OCI-LY7 (cell line): Measurements from ENCODE around the gene CLEC20A. TPM values are rescaled to one million over a fixed set of nuclear protein-coding genes. Genes with fewer than 3 reads are reported as not detected.

ENCODE experiments used
- BruUV-seq: library from RNA; stranded (reverse); fragments of 400-500 nt; replicated peaks from 2 replicates; lab custom pipeline; 2021; lab: Mats Ljungman, UMichigan
- CTCF ChIA-PET: fragments of 300-600 bp; sonication (Branson Sonifier 250); formaldehyde crosslinking; loops from one replicate; lab custom pipeline; 2022; ENCODE audit warnings: antibody characterized with exemption; ENCODE audit not compliant: unreplicated experiment; lab: Charles Lee
- POLR2A ChIA-PET: fragments of 300-600 bp; sonication (Branson Sonifier 250); formaldehyde crosslinking; loops from one replicate; lab custom pipeline; 2022; ENCODE audit warnings: antibody characterized with exemption; lab: Charles Lee
- DNase-seq: peaks from one replicate; pipeline ENCODE4 v3.0.0-alpha.2; 2015; ENCODE audit warnings: low spot score
- H2AFZ ChIP-seq: fragments of 200-600 bp; sonication (generic), shearing (Covaris generic); 2 replicates; pipeline ENCODE4 v1.6.1; 2014; ENCODE audit warnings: mild to moderate bottlenecking, antibody characterized with exemption, low read length, moderate library complexity
- H3K27ac ChIP-seq: fragments of 200-600 bp; sonication (generic); 2 replicates; pipeline ENCODE4 v1.5.1; 2014; ENCODE audit warnings: mixed run types, low read depth, mild to moderate bottlenecking, moderate library complexity, low read length, inconsistent platforms; ENCODE audit not compliant: poor library complexity, severe bottlenecking
- H3K36me3 ChIP-seq: fragments of 200-600 bp; sonication (generic); 2 replicates; pipeline ENCODE4 v1.6.1; 2014; ENCODE audit warnings: mild to moderate bottlenecking, antibody characterized with exemption, low read length, moderate library complexity, mixed read lengths; ENCODE audit not compliant: insufficient read depth
- H3K4me1 ChIP-seq: fragments of 200-600 bp; sonication (generic); 2 replicates; pipeline ENCODE4 v1.5.1; 2014; ENCODE audit warnings: mild to moderate bottlenecking, low read length; ENCODE audit not compliant: insufficient read depth, poor library complexity, severe bottlenecking
- H3K4me2 ChIP-seq: fragments of 200-600 bp; sonication (generic); 2 replicates; pipeline ENCODE4 v1.6.1; 2014; ENCODE audit warnings: mild to moderate bottlenecking, low read length
- H3K4me3 ChIP-seq: fragments of 200-600 bp; sonication (generic); 2 replicates; pipeline ENCODE4 v1.5.1; 2014; ENCODE audit warnings: mild to moderate bottlenecking, low read depth, low read length; ENCODE audit not compliant: poor library complexity, severe bottlenecking
- H3K79me2 ChIP-seq: fragments of 200-600 bp; sonication (generic); 2 replicates; pipeline ENCODE4 v1.6.1; 2016; ENCODE audit warnings: low read depth, mild to moderate bottlenecking, low read length, moderate library complexity, mixed read lengths; ENCODE audit not compliant: insufficient read depth
- H3K9me2 ChIP-seq: fragments of 200-600 bp; sonication (generic); 2 replicates; pipeline ENCODE4 v1.6.1; 2016; ENCODE audit warnings: mild to moderate bottlenecking, low read length, mixed read lengths; ENCODE audit not compliant: insufficient read depth
- H3K9me3 ChIP-seq: fragments of 200-600 bp; sonication (generic); 2 replicates; pipeline ENCODE4 v1.6.1; 2014; ENCODE audit warnings: mild to moderate bottlenecking, mixed run types, low read length, mixed read lengths
- H4K20me1 ChIP-seq: fragments of 200-600 bp; sonication (generic); 2 replicates; pipeline ENCODE4 v1.6.1; 2014; ENCODE audit warnings: mild to moderate bottlenecking, antibody characterized with exemption, low read length, moderate library complexity, mixed read lengths; ENCODE audit not compliant: insufficient read depth
- EZH2phosphoT487 ChIP-seq: fragments of 200-600 bp; sonication (generic); IDR thresholded peaks from 2 replicates; pipeline ENCODE4 v1.6.1; 2018; ENCODE audit warnings: low read depth, borderline replicate concordance, mild to moderate bottlenecking, mixed run types, antibody characterized with exemption, low read length, moderate library complexity, mixed read lengths
- intact Hi-C: fragments of 100-400 bp; cut with micrococcal nuclease; formaldehyde crosslinking; loops from one replicate; pipeline ENCODE4 v1.10.0; 2022; ENCODE audit not compliant: unreplicated experiment
- total RNA-seq, 2 experiments: library from RNA; depleted of rRNA in 1 of 2; stranded (reverse); fragments of >200 nt in 1 of 2; shearing (Covaris generic) in 1 of 2; gene quantifications; 2 replicates each; pipeline ENCODE4 v1.2.3, GENCODE V29; 2014 to 2022
- TF ChIP-seq, protein P1 (sequence below): fragments of 200-600 bp; sonication (generic); conservative IDR thresholded peaks from 2 replicates; pipeline ENCODE4 v1.5.1; 2014; ENCODE audit warnings: mild to moderate bottlenecking, antibody characterized with exemption, low read length, moderate library complexity, mixed read lengths

Gene CLEC20A
- total RNA-seq, 2 experiments from 2014 or later = not detected

- no peak for TF ChIP-seq EZH2phosphoT487
- TF ChIP-seq, protein P1, sequence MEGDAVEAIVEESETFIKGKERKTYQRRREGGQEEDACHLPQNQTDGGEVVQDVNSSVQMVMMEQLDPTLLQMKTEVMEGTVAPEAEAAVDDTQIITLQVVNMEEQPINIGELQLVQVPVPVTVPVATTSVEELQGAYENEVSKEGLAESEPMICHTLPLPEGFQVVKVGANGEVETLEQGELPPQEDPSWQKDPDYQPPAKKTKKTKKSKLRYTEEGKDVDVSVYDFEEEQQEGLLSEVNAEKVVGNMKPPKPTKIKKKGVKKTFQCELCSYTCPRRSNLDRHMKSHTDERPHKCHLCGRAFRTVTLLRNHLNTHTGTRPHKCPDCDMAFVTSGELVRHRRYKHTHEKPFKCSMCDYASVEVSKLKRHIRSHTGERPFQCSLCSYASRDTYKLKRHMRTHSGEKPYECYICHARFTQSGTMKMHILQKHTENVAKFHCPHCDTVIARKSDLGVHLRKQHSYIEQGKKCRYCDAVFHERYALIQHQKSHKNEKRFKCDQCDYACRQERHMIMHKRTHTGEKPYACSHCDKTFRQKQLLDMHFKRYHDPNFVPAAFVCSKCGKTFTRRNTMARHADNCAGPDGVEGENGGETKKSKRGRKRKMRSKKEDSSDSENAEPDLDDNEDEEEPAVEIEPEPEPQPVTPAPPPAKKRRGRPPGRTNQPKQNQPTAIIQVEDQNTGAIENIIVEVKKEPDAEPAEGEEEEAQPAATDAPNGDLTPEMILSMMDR = no peak
- H3K9me2 ChIP-seq = no peaks in the 10 kb centered on the region
- no peak overlapping the region for H2AFZ ChIP-seq
- no peak overlapping the region for H3K4me3 ChIP-seq
- no peaks in the 10 kb centered on the region for H3K79me2 ChIP-seq
- BruUV-seq = no TSS peak
- no peaks in the 10 kb centered on the region for H3K4me1 ChIP-seq
- ChIA-PET POLR2A (interaction anchor here (0.5 to 1.1 kb wide), 3 partner anchors 12 to 537 kb away, joined by 3 read pairs; no protein-coding TSS in a partner anchor), CTCF (no interaction called here)
- DNase-seq = no peak
- H3K27ac ChIP-seq = no peak overlapping the region
- H4K20me1 ChIP-seq = no peaks in the 10 kb centered on the region
- intact Hi-C loops = no loop called here
- H3K36me3 ChIP-seq = no peaks in the 10 kb centered on the region
- no peak overlapping the region for H3K4me2 ChIP-seq
- no peaks in the 10 kb centered on the region for H3K9me3 ChIP-seq
Measured at GRCh38 chr1:178495741-178496409, 889 bp downstream of the CLEC20A start.

DNA sequence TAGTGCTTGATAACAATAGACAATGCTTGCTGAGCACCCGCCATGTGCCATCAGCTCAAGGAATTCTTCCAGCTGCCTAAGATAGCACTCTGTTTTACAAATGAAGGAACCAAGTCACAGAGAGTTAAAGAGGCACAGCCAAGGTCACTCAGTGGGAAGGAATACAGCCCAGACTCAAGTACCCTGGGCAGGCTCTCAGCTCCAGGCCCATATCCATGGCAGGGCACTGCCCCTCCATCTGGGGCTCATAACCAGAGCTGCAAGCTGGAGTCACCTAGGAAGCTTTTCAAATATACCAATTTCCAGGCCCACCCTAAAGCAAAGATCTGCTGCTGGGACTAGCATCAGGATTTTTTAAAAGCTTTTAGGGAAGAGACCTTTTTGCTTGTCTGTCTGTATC, 1.6 kb downstream of the CLEC20A start:
- BruUV-seq = no TSS peak
- H3K9me2 ChIP-seq = no peaks in the 10 kb centered on the region
- no peaks in the 10 kb centered on the region for H3K36me3 ChIP-seq
- ChIA-PET CTCF (interaction anchor here (0.9 kb wide), 1 partner anchor 11 kb away, joined by 3 read pairs; no protein-coding TSS in a partner anchor), POLR2A (interaction anchor here (0.5 to 1.1 kb wide), 4 partner anchors 12 to 537 kb away, joined by 3 to 5 read pairs (median 3); no protein-coding TSS in a partner anchor)
- H3K79me2 ChIP-seq = no peaks in the 10 kb centered on the region
- no peak overlapping the region for H3K4me2 ChIP-seq
- no peaks in the 10 kb centered on the region for H4K20me1 ChIP-seq
- no peaks in the 10 kb centered on the region for H3K9me3 ChIP-seq
- H3K27ac ChIP-seq = no peak overlapping the region
- no peak overlapping the region for H3K4me3 ChIP-seq
- TF ChIP-seq EZH2phosphoT487 = no peak
- TF ChIP-seq, protein P1 = no peak
- H2AFZ ChIP-seq = no peak overlapping the region
- H3K4me1 ChIP-seq = no peaks in the 10 kb centered on the region
- intact Hi-C loops = no loop called here
- DNase-seq = no peak

- BruUV-seq = no TSS peak
- Histone ChIP-seq H3K9me2 (no peaks in the 10 kb centered on the region), H3K36me3 (no peaks in the 10 kb centered on the region), H2AFZ (no peak overlapping the region), H4K20me1 (no peaks in the 10 kb centered on the region), H3K9me3 (no peaks in the 10 kb centered on the region), H3K79me2 (no peaks in the 10 kb centered on the region), H3K4me3 (no peak overlapping the region), H3K27ac (no peak overlapping the region), H3K4me2 (no peak overlapping the region), H3K4me1 (no peaks in the 10 kb centered on the region)
- intact Hi-C loops = no loop called here
- POLR2A ChIA-PET = interaction anchor here (0.6 to 1.1 kb wide), 4 partner anchors 13 to 187 kb away, joined by 3 to 5 read pairs (median 4); no protein-coding TSS in a partner anchor
- no peak for DNase-seq
- CTCF ChIA-PET = interaction anchor here (0.5 to 0.9 kb wide), 2 partner anchors 11 to 26 kb away, joined by 3 read pairs; no protein-coding TSS in a partner anchor
- no peak for TF ChIP-seq EZH2phosphoT487
- TF ChIP-seq, protein P1 = no peak
Measured at GRCh38 chr1:178494569-178494971, 2.2 kb downstream of the CLEC20A start.
